Progenitor cell of endocrine pancreas (in vitro differentiated cells): ENCODE measurements around the gene GDF9. TPM values are rescaled to one million over a fixed set of nuclear protein-coding genes. Genes with fewer than 3 reads are reported as not detected.

ENCODE experiments used
- DNase-seq: peaks from one replicate; pipeline ENCODE4 v3.0.0; 2021; ENCODE audit warnings: low spot score; ENCODE audit not compliant: unreplicated experiment
- H3K27ac Mint-ChIP-seq: 2 replicates; pipeline ENCODE4 v1.8.0; 2021; ENCODE audit warnings: mild to moderate bottlenecking, moderate library complexity, mixed read lengths
- H3K27me3 Mint-ChIP-seq: 2 replicates; pipeline ENCODE4 v1.8.0; 2021; ENCODE audit warnings: mixed read lengths
- H3K36me3 Mint-ChIP-seq: 2 replicates; pipeline ENCODE4 v1.8.0; 2022; ENCODE audit warnings: mixed read lengths; ENCODE audit not compliant: insufficient read depth
- H3K4me1 Mint-ChIP-seq: 2 replicates; pipeline ENCODE4 v1.8.0; 2021; ENCODE audit warnings: low read depth, mixed read lengths
- H3K4me3 Mint-ChIP-seq: 2 replicates; pipeline ENCODE4 v1.8.0; 2021; ENCODE audit warnings: low read depth, mild to moderate bottlenecking, moderate library complexity, mixed read lengths
- H3K9me3 Mint-ChIP-seq: 2 replicates; pipeline ENCODE4 v1.8.0; 2021; ENCODE audit warnings: low read depth, mixed read lengths
- long read RNA-seq: library from polyadenylated mRNA; unstranded; transcript quantifications from one replicate; pipeline ENCODE4 v2.0.0, GENCODE V29; 2020
- total RNA-seq: library from RNA; stranded (reverse); gene quantifications from 2 replicates; pipeline ENCODE4 v1.2.1, GENCODE V29; 2021
- TF ChIP-seq, protein P1 (sequence below): fragments of 200-600 bp; sonication (generic); IDR thresholded peaks from one replicate; pipeline ENCODE4 v1.5.0; 2021; ENCODE audit warnings: antibody characterized with exemption, mild to moderate bottlenecking; ENCODE audit not compliant: unreplicated experiment

Gene GDF9, protein sequence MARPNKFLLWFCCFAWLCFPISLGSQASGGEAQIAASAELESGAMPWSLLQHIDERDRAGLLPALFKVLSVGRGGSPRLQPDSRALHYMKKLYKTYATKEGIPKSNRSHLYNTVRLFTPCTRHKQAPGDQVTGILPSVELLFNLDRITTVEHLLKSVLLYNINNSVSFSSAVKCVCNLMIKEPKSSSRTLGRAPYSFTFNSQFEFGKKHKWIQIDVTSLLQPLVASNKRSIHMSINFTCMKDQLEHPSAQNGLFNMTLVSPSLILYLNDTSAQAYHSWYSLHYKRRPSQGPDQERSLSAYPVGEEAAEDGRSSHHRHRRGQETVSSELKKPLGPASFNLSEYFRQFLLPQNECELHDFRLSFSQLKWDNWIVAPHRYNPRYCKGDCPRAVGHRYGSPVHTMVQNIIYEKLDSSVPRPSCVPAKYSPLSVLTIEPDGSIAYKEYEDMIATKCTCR
- total RNA-seq, result 0.51 and 0.55 TPM in 2 replicates
- long read RNA-seq, partial matches to known transcripts, result 1 of 1 reads
- long read RNA-seq, other reads (novel, unspliced or antisense), result 0 of 1 reads

DNA sequence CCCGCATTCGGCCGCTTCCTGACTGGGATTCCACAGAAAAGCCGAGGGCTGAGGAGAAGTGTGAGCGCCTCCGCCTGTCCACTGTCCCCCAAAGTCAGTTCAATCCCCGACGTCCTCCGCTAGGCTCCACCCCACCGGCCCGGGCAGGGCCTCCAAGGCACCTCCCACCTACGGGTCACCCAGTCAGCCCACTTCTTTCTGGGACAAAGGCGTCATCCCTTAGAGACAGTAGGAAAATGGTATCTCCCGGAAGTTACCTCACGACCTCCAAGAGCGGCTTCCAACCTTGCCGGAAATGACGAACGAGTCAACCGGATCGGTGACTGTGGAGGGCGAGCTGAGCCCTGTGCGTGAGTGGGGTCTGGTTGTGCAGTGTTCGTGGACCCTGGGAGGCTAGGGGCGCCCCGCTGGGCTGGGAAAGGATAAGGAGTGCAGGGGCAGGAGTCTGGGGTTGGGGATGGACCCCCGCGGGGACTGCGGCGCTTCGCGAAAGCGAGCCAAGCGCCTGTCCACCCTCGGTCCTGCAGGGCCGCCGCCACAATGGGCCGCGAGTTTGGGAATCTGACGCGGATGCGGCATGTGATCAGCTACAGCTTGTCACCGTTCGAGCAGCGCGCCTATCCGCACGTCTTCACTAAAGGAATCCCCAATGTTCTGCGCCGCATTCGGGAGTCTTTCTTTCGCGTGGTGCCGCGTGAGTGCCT lies at the start of gene GDF9, which contains the start of gene UQCRQ:
Gene GDF9 (minus strand): TSS at position 128 of the 704 bp plus-strand sequence. CDS start 1,936 bp downstream, outside the sequence.
Gene UQCRQ (plus strand): TSS at position 301 of the 704 bp plus-strand sequence. CDS start 240 bp downstream, at position 541.
- Mint-ChIP-seq H3K27ac (peak within 1 kb of the TSS; percentile 100), H3K9me3 (no peaks in the 10 kb centered on the region), H3K36me3 (peaks cover 11% of the 10 kb centered on the region), H3K4me3 (peak within 1 kb of the TSS; percentile 96), H3K27me3 (no peaks in the 10 kb centered on the region), H3K4me1 (peaks cover 20% of the 10 kb centered on the region)
- DNase-seq, result peak; percentile 87
- TF ChIP-seq, protein P1, sequence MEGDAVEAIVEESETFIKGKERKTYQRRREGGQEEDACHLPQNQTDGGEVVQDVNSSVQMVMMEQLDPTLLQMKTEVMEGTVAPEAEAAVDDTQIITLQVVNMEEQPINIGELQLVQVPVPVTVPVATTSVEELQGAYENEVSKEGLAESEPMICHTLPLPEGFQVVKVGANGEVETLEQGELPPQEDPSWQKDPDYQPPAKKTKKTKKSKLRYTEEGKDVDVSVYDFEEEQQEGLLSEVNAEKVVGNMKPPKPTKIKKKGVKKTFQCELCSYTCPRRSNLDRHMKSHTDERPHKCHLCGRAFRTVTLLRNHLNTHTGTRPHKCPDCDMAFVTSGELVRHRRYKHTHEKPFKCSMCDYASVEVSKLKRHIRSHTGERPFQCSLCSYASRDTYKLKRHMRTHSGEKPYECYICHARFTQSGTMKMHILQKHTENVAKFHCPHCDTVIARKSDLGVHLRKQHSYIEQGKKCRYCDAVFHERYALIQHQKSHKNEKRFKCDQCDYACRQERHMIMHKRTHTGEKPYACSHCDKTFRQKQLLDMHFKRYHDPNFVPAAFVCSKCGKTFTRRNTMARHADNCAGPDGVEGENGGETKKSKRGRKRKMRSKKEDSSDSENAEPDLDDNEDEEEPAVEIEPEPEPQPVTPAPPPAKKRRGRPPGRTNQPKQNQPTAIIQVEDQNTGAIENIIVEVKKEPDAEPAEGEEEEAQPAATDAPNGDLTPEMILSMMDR, result peak; percentile 12

DNA sequence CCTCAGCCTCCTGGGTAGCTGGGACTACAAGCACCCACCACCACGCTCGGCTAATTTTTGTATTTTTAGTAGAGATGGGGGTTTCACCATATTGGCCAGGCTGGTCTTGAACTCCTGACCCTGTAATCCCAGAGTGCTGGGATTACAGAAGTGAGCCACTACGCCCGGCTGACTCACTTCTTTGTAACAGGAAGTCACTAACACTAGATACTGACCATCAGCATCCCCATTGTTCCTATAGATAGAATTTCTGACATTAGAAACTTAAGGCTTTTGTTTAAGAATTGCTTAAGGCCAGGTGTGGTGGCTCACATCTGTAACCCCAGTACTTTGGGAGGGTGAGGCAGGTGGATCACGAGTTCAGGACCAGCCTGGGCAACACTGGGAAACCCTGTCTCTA lies 49.4 kb upstream of the GDF9 start:
- Mint-ChIP-seq H3K4me3 (no peak overlapping the region), H3K4me1 (peaks cover 3% of the 10 kb centered on the region), H3K27ac (no peak overlapping the region), H3K9me3 (peaks cover 3% of the 10 kb centered on the region), H3K27me3 (no peaks in the 10 kb centered on the region), H3K36me3 (peaks cover 25% of the 10 kb centered on the region)
- TF ChIP-seq, protein P1, result no peak
- no peak for DNase-seq

DNA sequence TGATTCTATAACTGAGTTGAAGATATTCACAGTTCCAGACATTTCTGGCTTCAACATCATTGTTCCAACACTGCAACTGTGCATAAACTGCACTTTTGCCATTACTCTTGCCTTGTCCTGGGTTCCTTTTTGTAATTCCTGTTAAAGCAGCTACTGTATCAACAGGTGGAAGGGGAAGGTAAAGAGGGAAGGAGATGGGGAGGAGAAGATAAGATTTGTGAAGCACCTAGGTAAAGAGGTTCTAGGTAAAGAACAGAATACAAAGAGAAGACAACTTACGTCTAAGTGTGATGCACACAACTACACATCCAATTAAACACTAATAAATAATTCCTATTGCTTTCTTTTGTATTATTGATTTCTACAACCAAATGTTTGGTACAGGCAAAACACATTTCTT lies 43.4 kb upstream of the GDF9 start:
- H3K36me3 Mint-ChIP-seq, result peaks cover 24% of the 10 kb centered on the region
- H3K4me3 Mint-ChIP-seq, result no peak overlapping the region
- TF ChIP-seq, protein P1, result no peak
- H3K9me3 Mint-ChIP-seq, result no peaks in the 10 kb centered on the region
- peaks cover 4% of the 10 kb centered on the region for H3K4me1 Mint-ChIP-seq
- H3K27me3 Mint-ChIP-seq, result no peaks in the 10 kb centered on the region
- H3K27ac Mint-ChIP-seq, result no peak overlapping the region
- no peak for DNase-seq

DNA sequence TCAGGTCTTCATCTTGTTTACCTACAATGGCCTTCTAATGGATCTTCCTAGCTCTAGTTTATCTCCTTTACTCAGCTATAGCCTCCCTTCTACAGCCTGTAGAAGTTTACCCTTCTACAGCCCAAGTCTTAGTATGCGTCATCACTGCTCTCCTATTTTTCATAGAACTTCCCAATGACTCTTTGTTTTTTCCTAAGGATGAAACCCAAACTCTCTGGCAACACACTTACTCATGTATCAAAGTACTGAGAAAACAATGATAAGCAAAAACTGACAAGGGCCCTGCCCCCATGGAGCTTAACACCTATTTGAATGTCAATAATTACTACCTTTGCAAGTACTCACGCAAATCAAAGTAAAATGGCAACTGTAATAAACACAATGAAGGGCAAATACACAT lies 40.9 kb upstream of the GDF9 start:
- Mint-ChIP-seq H3K36me3 (peaks cover 23% of the 10 kb centered on the region), H3K27me3 (no peaks in the 10 kb centered on the region), H3K4me1 (peaks cover 4% of the 10 kb centered on the region), H3K4me3 (no peak overlapping the region), H3K27ac (peak overlapping the region; percentile 50), H3K9me3 (no peaks in the 10 kb centered on the region)
- DNase-seq, result no peak
- TF ChIP-seq, protein P1, result no peak

DNA sequence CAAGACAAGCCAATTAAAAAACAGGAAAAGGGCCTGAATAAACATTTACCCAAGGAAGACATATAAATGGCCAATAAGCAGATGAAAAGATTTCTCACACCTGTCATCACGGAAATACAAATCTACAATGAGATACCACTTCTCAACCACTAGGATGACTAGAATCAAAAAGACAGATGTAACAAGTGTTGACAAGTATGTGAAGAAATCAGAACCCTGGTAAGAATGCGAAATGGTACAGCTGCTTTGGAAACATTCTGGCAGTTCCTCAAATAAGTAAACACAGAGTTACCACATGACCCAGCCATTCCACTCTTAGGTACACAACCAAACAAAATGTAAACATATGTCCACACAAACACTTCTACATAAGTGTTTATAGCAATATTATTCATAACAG lies 39.7 kb upstream of the GDF9 start:
- no peaks in the 10 kb centered on the region for H3K9me3 Mint-ChIP-seq
- DNase-seq, result no peak
- no peak overlapping the region for H3K4me3 Mint-ChIP-seq
- peaks cover 6% of the 10 kb centered on the region for H3K4me1 Mint-ChIP-seq
- TF ChIP-seq, protein P1, result peak; percentile 12
- H3K27ac Mint-ChIP-seq, result no peak overlapping the region
- H3K36me3 Mint-ChIP-seq, result peaks cover 22% of the 10 kb centered on the region
- no peaks in the 10 kb centered on the region for H3K27me3 Mint-ChIP-seq
